ENCODE measurements around the gene FOXR1. TPM values are rescaled to one million over a fixed set of nuclear protein-coding genes. Genes with fewer than 3 reads are reported as not detected.

The FOXR1 gene
- total RNA-seq, 1 experiment from 2014 or later = not detected

GRCh38 chr11:119024430-119025098, 53.0 kb downstream of the FOXR1 start:
- Histone ChIP-seq H3K9me3 (replicated peaks) (no peaks in the 10 kb centered on the region), H3K4me1 (no peaks in the 10 kb centered on the region; the same call in 1 of the 2 replicates), H3K4me3 (no peak overlapping the region), H3K27me3 (no peaks in the 10 kb centered on the region), H3K27ac (no peak overlapping the region), H3K36me3 (no peaks in the 10 kb centered on the region)
- DNase-seq = no peak

- DNase-seq = no peak
- Histone ChIP-seq H3K4me1 (no peaks in the 10 kb centered on the region; the same call in 1 of the 2 replicates), H3K27me3 (no peaks in the 10 kb centered on the region), H3K27ac (no peak overlapping the region), H3K9me3 (replicated peaks) (no peaks in the 10 kb centered on the region), H3K4me3 (no peak overlapping the region), H3K36me3 (no peaks in the 10 kb centered on the region)
These were observed 53.5 kb downstream of the FOXR1 start for GRCh38 chr11:119025099-119025473.

- Histone ChIP-seq H3K9me3 (replicated peaks) (no peaks in the 10 kb centered on the region), H3K4me1 (no peaks in the 10 kb centered on the region), H3K27ac (no peak overlapping the region), H3K4me3 (no peak overlapping the region), H3K36me3 (no peaks in the 10 kb centered on the region), H3K27me3 (no peaks in the 10 kb centered on the region)
- DNase-seq = no peak
These were observed 54.0 kb downstream of the FOXR1 start for GRCh38 chr11:119025541-119025940.

GRCh38 chr11:119025978-119026766, 54.6 kb downstream of the FOXR1 start:
- Histone ChIP-seq H3K27ac (no peak overlapping the region), H3K4me1 (no peaks in the 10 kb centered on the region), H3K4me3 (no peak overlapping the region), H3K9me3 (replicated peaks) (no peaks in the 10 kb centered on the region), H3K27me3 (no peaks in the 10 kb centered on the region), H3K36me3 (no peaks in the 10 kb centered on the region)
- DNase-seq = no peak

- H3K36me3 ChIP-seq = no peaks in the 10 kb centered on the region
- H3K9me3 ChIP-seq (replicated peaks) = no peaks in the 10 kb centered on the region
- H3K27ac ChIP-seq = no peak overlapping the region
- no peak overlapping the region for H3K4me3 ChIP-seq
- DNase-seq = no peak
- H3K4me1 ChIP-seq = 0 out of 2 replicates have a peak, but pooled peaks cover 5% of the 10 kb centered on the region
- no peaks in the 10 kb centered on the region for H3K27me3 ChIP-seq
These were observed 55.4 kb downstream of the FOXR1 start for GRCh38 chr11:119026970-119027369.

- no peak for DNase-seq
- no peaks in the 10 kb centered on the region for H3K36me3 ChIP-seq
- H3K27me3 ChIP-seq = no peaks in the 10 kb centered on the region
- no peak overlapping the region for H3K4me3 ChIP-seq
- H3K27ac ChIP-seq = no peak overlapping the region
- H3K4me1 ChIP-seq = 0 out of 2 replicates have a peak, but pooled peaks cover 5% of the 10 kb centered on the region
- no peaks in the 10 kb centered on the region for H3K9me3 ChIP-seq (replicated peaks)
These were observed 56.2 kb downstream of the FOXR1 start for GRCh38 chr11:119027561-119028345.

GRCh38 chr11:119028346-119029068, 56.9 kb downstream of the FOXR1 start:
- 0 out of 2 replicates have a peak, but pooled peaks cover 5% of the 10 kb centered on the region for H3K4me1 ChIP-seq
- no peak overlapping the region for H3K27ac ChIP-seq
- no peak for DNase-seq
- no peaks in the 10 kb centered on the region for H3K36me3 ChIP-seq
- no peaks in the 10 kb centered on the region for H3K9me3 ChIP-seq (replicated peaks)
- no peak overlapping the region for H3K4me3 ChIP-seq
- no peaks in the 10 kb centered on the region for H3K27me3 ChIP-seq

- Histone ChIP-seq H3K4me3 (no peak overlapping the region), H3K9me3 (replicated peaks) (no peaks in the 10 kb centered on the region), H3K27me3 (no peaks in the 10 kb centered on the region), H3K27ac (no peak overlapping the region), H3K36me3 (no peaks in the 10 kb centered on the region), H3K4me1 (0 out of 2 replicates have a peak, but pooled peaks cover 5% of the 10 kb centered on the region)
- DNase-seq = no peak
These were observed 57.4 kb downstream of the FOXR1 start for GRCh38 chr11:119029069-119029339.

GRCh38 chr11:119029340-119030028, 57.9 kb downstream of the FOXR1 start:
- 0 out of 2 replicates have a peak, but pooled peaks cover 5% of the 10 kb centered on the region for H3K4me1 ChIP-seq
- H3K27ac ChIP-seq = no peak overlapping the region
- peak overlapping the region; percentile 64 for H3K4me3 ChIP-seq
- no peaks in the 10 kb centered on the region for H3K27me3 ChIP-seq
- DNase-seq = no peak
- H3K9me3 ChIP-seq (replicated peaks) = no peaks in the 10 kb centered on the region
- H3K36me3 ChIP-seq = no peaks in the 10 kb centered on the region

GRCh38 chr11:119030029-119030328, 58.4 kb downstream of the FOXR1 start:
- Histone ChIP-seq H3K27ac (no peak overlapping the region), H3K4me1 (0 out of 2 replicates have a peak, but pooled peaks cover 5% of the 10 kb centered on the region)

GRCh38 chr11:119030329-119031047, 58.9 kb downstream of the FOXR1 start, which contains the start of gene SLC37A4:
SLC37A4 (minus strand) TSS chr11:119030877.
- H3K4me1 ChIP-seq = 0 out of 2 replicates have a peak, but pooled peaks cover 5% of the 10 kb centered on the region
- H3K36me3 ChIP-seq = no peaks in the 10 kb centered on the region
- no peak within 1 kb of the TSS for H3K27ac ChIP-seq
- H3K4me3 ChIP-seq = peak within 1 kb of the TSS; percentile 64
- DNase-seq = peak; percentile 86 to 88
- H3K9me3 ChIP-seq (replicated peaks) = no peaks in the 10 kb centered on the region
- H3K27me3 ChIP-seq = no peaks in the 10 kb centered on the region

More at GRCh38 chr11:119030029-119030328, 58.4 kb downstream of the FOXR1 start:
- no peak for DNase-seq
- Histone ChIP-seq H3K4me3 (peak overlapping the region; percentile 64), H3K27me3 (no peaks in the 10 kb centered on the region), H3K9me3 (replicated peaks) (no peaks in the 10 kb centered on the region), H3K36me3 (no peaks in the 10 kb centered on the region)
